Measurements from ENCODE around the gene MRI1. TPM values are rescaled to one million over a fixed set of nuclear protein-coding genes. Genes with fewer than 3 reads are reported as not detected.

Gene MRI1
- total RNA-seq, 1 donor from 2014 or later = 20.2 TPM

GRCh38 chr19:13817018-13817614 lies 52.8 kb downstream of the MRI1 start:
- no peak overlapping the region for H3K4me3 Mint-ChIP-seq (ENCODE audit: unreplicated experiment)
- peaks cover 10% of the 10 kb centered on the region for H3K36me3 Mint-ChIP-seq (ENCODE audit: low read depth)

GRCh38 chr19:13817615-13818371 lies 53.5 kb downstream of the MRI1 start:
- H3K4me3 Mint-ChIP-seq (ENCODE audit: unreplicated experiment) = no peak overlapping the region
- peaks cover 6% of the 10 kb centered on the region for H3K4me1 Mint-ChIP-seq (ENCODE audit: low read depth)
- H3K27ac Mint-ChIP-seq (ENCODE audit: unreplicated experiment) = peak overlapping the region; percentile 22
- H3K9me3 Mint-ChIP-seq (ENCODE audit: low read depth) = no peaks in the 10 kb centered on the region
- TF ChIP-seq CTCF (IDR thresholded peaks at IDR 0.05) = no peak
- no peaks in the 10 kb centered on the region for H3K27me3 Mint-ChIP-seq (ENCODE audit: low read depth)
- H3K36me3 Mint-ChIP-seq (ENCODE audit: low read depth) = peaks cover 10% of the 10 kb centered on the region
- peak; percentile 91 for DNase-seq (ENCODE audit: low spot score)

More at GRCh38 chr19:13817018-13817614, 52.8 kb downstream of the MRI1 start:
- no peak overlapping the region for H3K27ac Mint-ChIP-seq (ENCODE audit: unreplicated experiment)
- no peak for TF ChIP-seq CTCF (IDR thresholded peaks at IDR 0.05)
- DNase-seq (ENCODE audit: low spot score) = peak; percentile 94
- H3K9me3 Mint-ChIP-seq (ENCODE audit: low read depth) = no peaks in the 10 kb centered on the region
- no peaks in the 10 kb centered on the region for H3K27me3 Mint-ChIP-seq (ENCODE audit: low read depth)
- peaks cover 1% of the 10 kb centered on the region for H3K4me1 Mint-ChIP-seq (ENCODE audit: low read depth)

GRCh38 chr19:13819238-13819637 lies 54.9 kb downstream of the MRI1 start:
- no peaks in the 10 kb centered on the region for H3K27me3 Mint-ChIP-seq (ENCODE audit: low read depth)
- no peak for DNase-seq (ENCODE audit: low spot score)
- H3K9me3 Mint-ChIP-seq (ENCODE audit: low read depth) = no peaks in the 10 kb centered on the region
- no peak overlapping the region for H3K27ac Mint-ChIP-seq (ENCODE audit: unreplicated experiment)
- no peak for TF ChIP-seq CTCF (IDR thresholded peaks at IDR 0.05)
- H3K4me3 Mint-ChIP-seq (ENCODE audit: unreplicated experiment) = no peak overlapping the region
- peaks cover 6% of the 10 kb centered on the region for H3K4me1 Mint-ChIP-seq (ENCODE audit: low read depth)
- peaks cover 11% of the 10 kb centered on the region for H3K36me3 Mint-ChIP-seq (ENCODE audit: low read depth)

GRCh38 chr19:13821292-13821691 lies 57.0 kb downstream of the MRI1 start:
- DNase-seq (ENCODE audit: low spot score) = no peak
- peaks cover 6% of the 10 kb centered on the region for H3K4me1 Mint-ChIP-seq (ENCODE audit: low read depth)
- no peak overlapping the region for H3K4me3 Mint-ChIP-seq (ENCODE audit: unreplicated experiment)
- TF ChIP-seq CTCF (IDR thresholded peaks at IDR 0.05) = no peak
- H3K9me3 Mint-ChIP-seq (ENCODE audit: low read depth) = no peaks in the 10 kb centered on the region
- no peaks in the 10 kb centered on the region for H3K27me3 Mint-ChIP-seq (ENCODE audit: low read depth)
- peaks cover 15% of the 10 kb centered on the region for H3K36me3 Mint-ChIP-seq (ENCODE audit: low read depth)
- H3K27ac Mint-ChIP-seq (ENCODE audit: unreplicated experiment) = no peak overlapping the region

- TF ChIP-seq CTCF (IDR thresholded peaks at IDR 0.05) = no peak
- H3K4me1 Mint-ChIP-seq (ENCODE audit: low read depth) = peaks cover 6% of the 10 kb centered on the region
- no peak for DNase-seq (ENCODE audit: low spot score)
- H3K4me3 Mint-ChIP-seq (ENCODE audit: unreplicated experiment) = no peak overlapping the region
- H3K27ac Mint-ChIP-seq (ENCODE audit: unreplicated experiment) = no peak overlapping the region
- no peaks in the 10 kb centered on the region for H3K9me3 Mint-ChIP-seq (ENCODE audit: low read depth)
- peaks cover 16% of the 10 kb centered on the region for H3K36me3 Mint-ChIP-seq (ENCODE audit: low read depth)
- H3K27me3 Mint-ChIP-seq (ENCODE audit: low read depth) = no peaks in the 10 kb centered on the region
These were observed 58.9 kb downstream of the MRI1 start for GRCh38 chr19:13823256-13823655.

Other genes starting within 250 kb of the MRI1 start
- 71.2 to 91.5 TPM (median 75.7 TPM) in 3 replicates for gene C19orf53, start 9.9 kb downstream of the MRI1 start, total RNA-seq
- gene ZSWIM4, start 30.9 kb downstream of the MRI1 start, total RNA-seq = 6.8 to 10.6 TPM (median 9.5 TPM) in 3 replicates
- gene NANOS3, start 112.6 kb downstream of the MRI1 start, total RNA-seq = 4.4 to 6.7 TPM (median 4.7 TPM) in 3 replicates
- 2.9 to 3.5 TPM (median 3.0 TPM) in 3 replicates for gene BRME1, start 141.6 kb downstream of the MRI1 start, total RNA-seq
- gene CC2D1A, start 141.7 kb downstream of the MRI1 start, total RNA-seq = 33.7 to 42.9 TPM (median 35.2 TPM) in 3 replicates
- gene PODNL1, start 173.9 kb downstream of the MRI1 start, total RNA-seq = 5.7 to 8.9 TPM (median 8.7 TPM) in 3 replicates
- 20.7 to 21.5 TPM (median 21.0 TPM) in 3 replicates for gene DCAF15, start 188.0 kb downstream of the MRI1 start, total RNA-seq
- 9.1 to 9.4 TPM (median 9.4 TPM) in 3 replicates for gene RFX1, start 241.8 kb downstream of the MRI1 start, total RNA-seq